Neural cell (in vitro differentiated cells): ENCODE data around the gene HOXA7.

Experiments
- EP300 ChIP-seq: fragments of 450-650 bp; conservative IDR thresholded peaks from 2 replicates; pipeline ENCODE4 v1.6.1; 2014; ENCODE audit warnings: antibody characterized with exemption, mild to moderate bottlenecking, moderate library complexity; ENCODE audit not compliant: poor library complexity, severe bottlenecking
- EZH2 ChIP-seq: fragments of 200-600, 300-800 bp; shearing (Covaris generic), sonication (generic); IDR thresholded peaks from 2 replicates; pipeline ENCODE4 v1.6.1; 2014; ENCODE audit warnings: antibody characterized with exemption, low read length, borderline replicate concordance, mild to moderate bottlenecking; ENCODE audit not compliant: insufficient read depth, poor library complexity, severe bottlenecking
- MXI1 ChIP-seq: fragments of 450-650 bp; conservative IDR thresholded peaks from 2 replicates; pipeline ENCODE4 v1.6.1; 2014; ENCODE audit warnings: antibody characterized with exemption, mild to moderate bottlenecking; ENCODE audit not compliant: poor library complexity, severe bottlenecking
- POLR2AphosphoS5 ChIP-seq: IDR thresholded peaks from 2 replicates; pipeline ENCODE4 v1.6.1; 2012
- RAD21 ChIP-seq: fragments of 450-650 bp; conservative IDR thresholded peaks from 2 replicates; pipeline ENCODE4 v1.6.1; 2014; ENCODE audit warnings: antibody characterized with exemption, mild to moderate bottlenecking, moderate library complexity
- REST ChIP-seq: IDR thresholded peaks from 2 replicates; pipeline ENCODE4 v1.6.1; 2012; ENCODE audit warnings: borderline replicate concordance
- SMC3 ChIP-seq: fragments of 450-650 bp; conservative IDR thresholded peaks from 2 replicates; pipeline ENCODE4 v1.6.1; 2014; ENCODE audit warnings: antibody characterized with exemption, mild to moderate bottlenecking, moderate library complexity; ENCODE audit not compliant: poor library complexity
- TF ChIP-seq, protein P1 (sequence below): fragments of 450-650 bp; IDR thresholded peaks from 2 replicates; pipeline ENCODE4 v1.5.1; 2014; ENCODE audit warnings: antibody characterized with exemption, mild to moderate bottlenecking, moderate library complexity; ENCODE audit not compliant: poor library complexity, severe bottlenecking

GRCh38 chr7:27106901-27107240 is 49.6 kb downstream of the HOXA7 start:
- no peak for TF ChIP-seq EP300
- TF ChIP-seq, protein P1, sequence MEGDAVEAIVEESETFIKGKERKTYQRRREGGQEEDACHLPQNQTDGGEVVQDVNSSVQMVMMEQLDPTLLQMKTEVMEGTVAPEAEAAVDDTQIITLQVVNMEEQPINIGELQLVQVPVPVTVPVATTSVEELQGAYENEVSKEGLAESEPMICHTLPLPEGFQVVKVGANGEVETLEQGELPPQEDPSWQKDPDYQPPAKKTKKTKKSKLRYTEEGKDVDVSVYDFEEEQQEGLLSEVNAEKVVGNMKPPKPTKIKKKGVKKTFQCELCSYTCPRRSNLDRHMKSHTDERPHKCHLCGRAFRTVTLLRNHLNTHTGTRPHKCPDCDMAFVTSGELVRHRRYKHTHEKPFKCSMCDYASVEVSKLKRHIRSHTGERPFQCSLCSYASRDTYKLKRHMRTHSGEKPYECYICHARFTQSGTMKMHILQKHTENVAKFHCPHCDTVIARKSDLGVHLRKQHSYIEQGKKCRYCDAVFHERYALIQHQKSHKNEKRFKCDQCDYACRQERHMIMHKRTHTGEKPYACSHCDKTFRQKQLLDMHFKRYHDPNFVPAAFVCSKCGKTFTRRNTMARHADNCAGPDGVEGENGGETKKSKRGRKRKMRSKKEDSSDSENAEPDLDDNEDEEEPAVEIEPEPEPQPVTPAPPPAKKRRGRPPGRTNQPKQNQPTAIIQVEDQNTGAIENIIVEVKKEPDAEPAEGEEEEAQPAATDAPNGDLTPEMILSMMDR, result no peak
- no peak for TF ChIP-seq REST
- TF ChIP-seq POLR2AphosphoS5, result no peak
- TF ChIP-seq EZH2, result no peak
- TF ChIP-seq SMC3, result no peak
- TF ChIP-seq RAD21, result no peak
- TF ChIP-seq MXI1, result no peak
